NCI-H146 treated with DMSO at 0.1 percent for 48 hours (cell line): ENCODE measurements around the gene CUBN.

ENCODE experiments used
- DNase-seq: peaks from one replicate; lab custom pipeline; 2025; ENCODE audit not compliant: unreplicated experiment; lab: John Stamatoyannopoulos, UW

CUBN gene

DNA sequence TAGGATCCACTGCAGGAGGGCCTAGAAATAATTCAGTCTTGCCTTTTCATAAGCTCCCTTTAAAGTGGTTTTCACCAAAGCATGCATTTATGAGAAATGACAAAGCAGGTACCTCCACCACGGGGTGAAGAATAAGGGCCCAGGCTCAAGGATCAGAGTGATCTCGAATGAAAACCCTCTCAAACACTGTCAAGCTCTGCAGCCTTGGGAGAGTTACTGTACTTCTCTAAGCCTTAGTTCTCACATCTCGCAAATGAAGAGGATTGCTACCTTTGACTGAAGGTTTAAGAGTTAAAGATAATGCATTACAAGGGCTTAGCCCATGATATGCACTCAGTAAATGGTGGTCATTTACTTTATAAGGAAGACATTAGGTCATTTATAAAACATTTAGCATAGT lies 81.7 kb downstream of the CUBN start:
- DNase-seq = no peak

- no peak for DNase-seq
Measured at GRCh38 chr10:17046989-17047388, 82.6 kb downstream of the CUBN start.

GRCh38 chr10:17043586-17043985 lies 86.0 kb downstream of the CUBN start:
- DNase-seq = no peak

DNA sequence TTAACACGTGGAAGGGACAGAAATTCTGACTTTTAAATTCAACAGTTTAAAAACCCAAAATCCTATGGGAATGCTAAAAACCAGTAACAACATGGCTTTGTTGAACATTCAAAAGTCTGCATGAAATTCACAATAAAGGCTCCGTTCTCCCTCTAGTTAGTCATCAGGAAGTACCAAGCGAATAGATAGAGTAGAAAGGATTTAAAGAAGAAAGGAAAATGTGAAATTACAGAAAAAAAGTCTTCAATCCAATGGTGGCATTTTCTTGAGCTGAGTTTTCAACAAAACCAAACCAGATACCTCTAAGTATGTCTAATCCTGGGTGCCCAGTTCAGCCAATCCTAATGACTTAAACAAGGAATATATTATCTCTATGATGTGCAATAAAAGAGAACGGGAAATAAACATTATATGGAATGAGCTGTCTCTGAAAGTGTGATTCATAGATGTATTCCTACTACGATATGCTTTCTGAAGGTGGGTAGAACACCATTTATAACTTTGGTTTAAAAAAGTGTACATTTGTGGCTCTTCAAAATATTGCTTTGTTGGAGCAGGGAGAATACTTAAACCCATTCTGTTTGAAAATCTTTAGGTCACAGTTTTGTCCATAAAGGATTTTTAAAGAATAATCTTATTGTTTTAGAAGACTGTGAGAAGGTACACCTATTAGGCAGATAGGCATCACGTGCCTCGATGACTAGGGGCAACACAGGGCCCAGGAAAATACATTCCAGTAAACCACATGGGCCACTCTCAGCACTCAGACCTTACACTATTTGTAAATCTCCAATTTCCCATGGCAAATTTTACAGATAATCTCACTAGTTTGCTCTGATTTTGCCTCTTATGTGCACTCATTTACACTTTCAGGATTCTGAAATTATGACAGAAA lies 87.7 kb downstream of the CUBN start:
- DNase-seq = no peak

DNA sequence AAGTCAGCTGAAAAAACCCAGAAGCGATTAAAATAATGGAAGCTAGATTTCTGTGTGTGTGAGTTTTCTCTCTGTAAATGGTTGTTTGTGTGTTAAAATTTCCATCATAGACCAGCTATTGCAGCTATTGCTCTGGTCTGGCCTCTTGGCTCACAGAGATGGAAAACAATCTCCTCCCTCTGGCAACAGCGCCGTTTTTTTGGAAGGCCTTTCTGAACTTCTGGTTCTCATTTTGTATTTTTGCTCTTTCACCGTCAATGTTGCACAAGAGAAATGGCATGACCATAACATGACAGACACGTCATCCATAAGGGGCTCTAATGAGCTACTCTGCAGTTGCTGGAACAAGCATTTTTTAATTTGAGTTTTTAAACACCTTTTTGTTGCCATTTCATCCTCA lies 91.0 kb downstream of the CUBN start:
- DNase-seq = no peak

GRCh38 chr10:17037910-17038309 lies 91.7 kb downstream of the CUBN start:
- DNase-seq = no peak

DNA sequence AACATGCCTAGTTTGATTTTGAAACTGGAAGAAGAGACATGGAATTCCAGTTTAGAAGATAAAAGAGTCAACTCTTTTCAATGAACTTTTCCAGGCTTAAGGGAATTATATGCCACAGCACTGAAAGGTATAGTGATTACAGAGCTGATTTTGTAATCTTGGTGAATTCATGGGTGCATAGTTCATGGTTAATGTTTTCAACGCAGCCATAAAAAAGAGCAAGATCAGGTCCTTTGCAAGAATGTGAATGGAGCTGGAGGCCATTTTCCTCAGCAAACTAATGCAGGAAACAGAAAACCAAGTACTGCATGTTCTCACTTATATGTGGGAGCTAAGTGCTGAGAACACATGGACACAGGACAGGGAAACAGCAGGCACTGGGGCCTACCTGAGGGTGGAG lies 94.2 kb downstream of the CUBN start:
- no peak for DNase-seq

- DNase-seq = no peak
Measured at GRCh38 chr10:17033529-17034260, 95.9 kb downstream of the CUBN start.

DNA sequence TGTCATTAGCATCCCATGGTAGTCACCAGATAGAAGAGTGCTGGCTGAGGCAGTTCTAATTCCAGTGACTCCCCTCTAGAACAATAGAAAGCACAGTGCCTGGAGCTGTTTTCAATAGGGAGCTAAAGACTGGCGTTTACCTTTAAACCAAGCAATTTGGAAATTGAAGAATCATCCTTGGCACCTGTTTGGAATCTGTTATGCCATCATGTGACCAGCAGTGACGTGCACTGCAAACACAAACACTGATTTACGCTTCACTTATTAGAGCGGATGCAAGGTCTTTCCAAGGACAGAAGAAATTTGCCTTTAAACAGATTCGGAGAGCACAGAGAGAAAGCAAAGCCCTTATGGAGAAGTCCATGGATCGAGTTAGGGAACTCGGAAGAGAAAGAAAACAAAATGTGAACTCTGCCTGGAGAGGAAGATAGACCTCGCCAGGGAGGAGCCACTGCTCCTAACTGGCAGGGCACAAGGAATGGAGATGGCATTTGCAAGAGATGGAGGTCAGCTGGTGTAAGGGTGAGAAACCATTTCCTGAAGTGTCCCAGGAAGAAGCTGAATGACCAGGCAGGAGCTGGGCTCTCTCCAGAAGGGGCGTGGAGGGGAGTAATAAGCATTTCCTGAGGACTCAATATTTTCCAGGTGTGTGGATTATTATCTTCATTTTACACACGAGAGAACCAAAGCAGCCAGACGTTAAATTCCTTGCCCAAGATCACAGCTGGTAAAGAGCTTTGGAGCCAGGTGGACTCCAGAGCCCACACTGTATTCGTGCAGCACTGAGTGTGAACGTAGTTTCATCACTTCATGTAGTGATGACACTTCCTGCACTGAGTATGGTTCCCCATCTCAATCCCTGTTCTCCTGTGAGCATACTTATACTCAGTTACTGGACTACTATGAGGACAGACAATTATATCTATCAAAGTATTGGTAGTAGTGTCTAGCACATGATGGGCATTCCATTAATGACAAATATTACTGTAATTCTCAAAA lies 97.7 kb downstream of the CUBN start:
- DNase-seq = no peak

GRCh38 chr10:17029581-17030271 lies 99.9 kb downstream of the CUBN start:
- no peak for DNase-seq

GRCh38 chr10:17029239-17029580 lies 100.4 kb downstream of the CUBN start:
- DNase-seq = no peak

DNA sequence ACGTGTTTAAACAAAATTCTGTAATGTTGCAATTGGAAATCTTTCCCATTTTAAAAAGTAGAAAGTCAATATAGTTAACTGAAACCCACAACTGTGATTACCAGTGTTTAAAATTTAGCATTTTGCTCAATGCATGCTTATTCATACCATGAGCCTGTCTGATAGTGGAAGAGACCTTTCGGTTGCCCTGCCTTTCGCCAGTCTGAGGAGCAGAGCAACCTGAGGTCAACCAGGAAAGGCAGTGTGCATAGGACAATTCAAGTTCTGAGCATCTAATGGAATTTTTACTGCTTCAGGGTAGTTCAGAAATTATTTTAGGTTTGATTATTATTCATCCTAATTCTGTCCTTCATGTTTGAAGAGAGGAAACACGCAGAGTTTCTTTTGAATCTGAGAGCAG lies 100.8 kb downstream of the CUBN start:
- DNase-seq = no peak

GRCh38 chr10:17026686-17027485 lies 102.7 kb downstream of the CUBN start:
- no peak for DNase-seq

DNA sequence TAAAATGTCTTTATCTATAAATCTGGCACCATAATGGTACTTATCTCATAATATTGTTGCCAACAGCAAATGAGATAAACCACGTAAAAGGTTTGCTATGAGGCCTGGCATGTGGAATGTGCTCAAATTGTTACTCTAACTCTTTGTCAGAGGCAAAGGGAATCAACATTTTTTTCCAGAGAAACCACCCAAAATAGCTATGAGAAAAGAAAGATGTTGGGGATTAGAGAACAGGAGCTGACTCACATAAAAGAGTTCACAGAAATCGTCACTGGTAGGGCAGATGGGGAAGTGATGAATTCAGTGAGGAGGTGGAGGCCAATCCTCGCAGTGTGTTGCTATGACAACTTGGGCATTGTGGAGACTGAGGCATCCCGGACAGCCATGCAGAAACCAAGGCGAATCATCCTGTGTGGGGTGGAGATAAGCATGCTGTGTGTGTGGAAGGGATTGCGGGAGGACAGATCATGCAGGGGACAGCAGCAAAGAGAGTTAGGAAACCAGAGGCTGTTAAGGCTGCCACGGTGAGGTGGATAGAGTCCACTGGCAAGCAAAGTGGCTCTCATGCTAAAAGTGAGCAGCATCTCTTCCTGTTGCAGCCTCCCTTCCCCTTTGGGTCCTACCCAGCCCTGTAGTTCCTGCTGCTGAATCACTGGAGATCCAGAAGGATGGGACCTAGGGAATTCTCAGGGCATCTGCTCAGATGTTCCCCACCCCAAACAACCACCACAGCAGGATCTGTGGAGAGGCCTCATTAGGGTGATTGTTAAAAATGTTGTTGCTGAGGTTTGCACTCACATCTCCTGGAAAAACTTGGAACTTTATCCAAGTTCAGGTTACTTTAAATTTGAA lies 103.9 kb downstream of the CUBN start:
- DNase-seq = no peak

- no peak for DNase-seq
Measured at GRCh38 chr10:17024461-17024860, 105.2 kb downstream of the CUBN start.

GRCh38 chr10:17023386-17024298 lies 106.0 kb downstream of the CUBN start:
- no peak for DNase-seq

DNA sequence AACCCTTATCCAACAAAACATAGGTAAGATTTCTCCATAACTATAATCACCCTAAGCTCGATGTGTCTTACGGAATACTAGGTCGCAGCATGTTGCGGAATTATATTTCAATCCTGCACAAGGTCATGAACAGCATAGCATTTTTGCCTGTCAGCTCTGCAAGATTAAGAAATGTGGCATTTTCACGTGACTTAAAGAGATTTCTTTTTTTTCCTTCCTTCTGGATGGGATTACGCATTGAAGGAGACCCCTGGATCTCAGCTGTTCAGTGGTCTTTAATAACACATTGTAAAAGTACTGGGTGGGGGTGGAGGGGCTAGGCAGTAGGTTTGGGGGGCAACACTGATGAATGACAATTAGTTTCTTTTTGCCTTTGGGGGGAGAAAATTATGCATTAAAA lies 106.7 kb downstream of the CUBN start:
- no peak for DNase-seq

DNA sequence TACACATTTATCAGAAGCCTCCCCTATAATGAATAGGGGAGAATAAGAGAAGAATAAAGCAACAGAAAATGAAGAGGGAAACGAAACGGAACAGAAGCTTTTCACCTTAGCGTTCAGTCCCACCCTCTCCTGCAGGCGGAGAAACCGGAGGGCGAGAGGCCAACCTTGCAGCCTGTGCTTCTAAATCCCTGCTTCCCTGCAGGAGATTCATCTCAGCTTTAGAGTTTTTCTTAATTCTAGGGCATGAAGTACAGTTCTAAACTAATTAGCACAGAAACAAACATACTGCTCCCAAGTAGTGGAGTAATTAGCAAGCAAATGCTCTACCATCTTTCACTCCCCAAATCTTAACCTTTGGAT lies 107.2 kb downstream of the CUBN start:
- DNase-seq = no peak
